Neutrophil (primary cell): ENCODE measurements around the gene ZNF329.

Experiments
- H3K27ac ChIP-seq: fragments of 200-600 bp; sonication (generic); 2 replicates; pipeline ENCODE4 v1.5.1; 2016; ENCODE audit warnings: mild to moderate bottlenecking, moderate library complexity
- H3K27me3 ChIP-seq: fragments of 200-600 bp; sonication (generic); 2 replicates; pipeline ENCODE4 v1.6.0; 2016; ENCODE audit warnings: mild to moderate bottlenecking
- H3K36me3 ChIP-seq: fragments of 200-600 bp; sonication (generic); 2 replicates; pipeline ENCODE4 v1.5.1; 2017
- H3K4me1 ChIP-seq, 2 experiments: fragments of 200-600 bp in 1 of 2; sonication (generic) in 1 of 2; 1 replicate in 1 of 2; 2 replicates in 1 of 2; pipeline versions ENCODE4 v1.5.1 to v1.6.1; 2013 to 2016; ENCODE audit warnings: low read depth in 1 of 2, low read length in 1 of 2, mild to moderate bottlenecking in 1 of 2, moderate library complexity in 1 of 2; ENCODE audit not compliant: control insufficient read depth in 1 of 2, insufficient read depth in 1 of 2
- H3K4me3 ChIP-seq, 2 experiments: fragments of 200-600 bp in 1 of 2; sonication (generic) in 1 of 2; 1 replicate in 1 of 2; 2 replicates in 1 of 2; pipeline ENCODE4 v1.5.1; 2013 to 2016; ENCODE audit warnings: low read depth in 1 of 2, low read length in 1 of 2, mild to moderate bottlenecking in 1 of 2, moderate library complexity in 1 of 2
- H3K9me3 ChIP-seq: fragments of 200-600 bp; sonication (generic); 2 replicates; pipeline ENCODE4 v1.5.1; 2016
- CTCF ChIP-seq: fragments of 200-600 bp; sonication (generic); IDR thresholded peaks from 2 replicates; pipeline ENCODE4 v1.5.1; 2016; ENCODE audit warnings: antibody characterized with exemption

Gene ZNF329

GRCh38 chr19:58088521-58089052 is 62.0 kb downstream of the ZNF329 start:
- Histone ChIP-seq H3K9me3 (peaks cover 42% of the 10 kb centered on the region), H3K27me3 (no peaks in the 10 kb centered on the region), H3K27ac (no peak overlapping the region), H3K4me1 (no peaks in the 10 kb centered on the region), H3K4me3 (no peak overlapping the region), H3K36me3 (no peaks in the 10 kb centered on the region)
- TF ChIP-seq CTCF, result no peak

GRCh38 chr19:58086825-58087710 is 63.5 kb downstream of the ZNF329 start:
- no peak for TF ChIP-seq CTCF
- Histone ChIP-seq H3K4me3 (no peak overlapping the region), H3K9me3 (peaks cover 50% of the 10 kb centered on the region)

GRCh38 chr19:58085348-58085875 is 65.2 kb downstream of the ZNF329 start:
- Histone ChIP-seq H3K36me3 (no peaks in the 10 kb centered on the region), H3K4me1 (no peaks in the 10 kb centered on the region), H3K27me3 (no peaks in the 10 kb centered on the region), H3K4me3 (no peak overlapping the region), H3K27ac (no peak overlapping the region), H3K9me3 (peaks cover 55% of the 10 kb centered on the region)
- no peak for TF ChIP-seq CTCF

More at GRCh38 chr19:58086825-58087710, 63.5 kb downstream of the ZNF329 start:
- no peaks in the 10 kb centered on the region for H3K27me3 ChIP-seq
- H3K27ac ChIP-seq, result no peak overlapping the region
- no peaks in the 10 kb centered on the region for H3K36me3 ChIP-seq
- H3K4me1 ChIP-seq, result no peaks in the 10 kb centered on the region

- H3K4me1 ChIP-seq, result no peaks in the 10 kb centered on the region
- H3K27me3 ChIP-seq, result no peaks in the 10 kb centered on the region
- no peak for TF ChIP-seq CTCF
- H3K9me3 ChIP-seq, result peaks cover 58% of the 10 kb centered on the region
- H3K4me3 ChIP-seq, result no peak overlapping the region
- no peak overlapping the region for H3K27ac ChIP-seq
- H3K36me3 ChIP-seq, result no peaks in the 10 kb centered on the region
Measured at GRCh38 chr19:58084596-58085347, 65.8 kb downstream of the ZNF329 start.

GRCh38 chr19:58083021-58083420 is 67.6 kb downstream of the ZNF329 start:
- H3K36me3 ChIP-seq, result no peaks in the 10 kb centered on the region
- peaks cover 53% of the 10 kb centered on the region for H3K9me3 ChIP-seq

More at GRCh38 chr19:58083021-58083420, 67.6 kb downstream of the ZNF329 start:
- no peaks in the 10 kb centered on the region for H3K4me1 ChIP-seq
- H3K27me3 ChIP-seq, result no peaks in the 10 kb centered on the region
- no peak overlapping the region for H3K27ac ChIP-seq
- TF ChIP-seq CTCF, result no peak
- no peak overlapping the region for H3K4me3 ChIP-seq
